HG02852 (cell line): Measurements from ENCODE around the gene ERCC6L.
"Not testable (repeated sequence)": the region's sequence is repeated elsewhere in the genome, so short reads cannot be mapped to it uniquely, and the experiment has no call there.

Source experiments
- ATAC-seq: cut with Tn5 transposase; IDR thresholded peaks from one replicate; pipeline ENCODE4 v1.9.1; 2021; ENCODE audit warnings: mild to moderate bottlenecking, moderate library complexity; ENCODE audit not compliant: unreplicated experiment

ERCC6L gene

GRCh38 chrX:72254816-72255215 is 16.0 kb upstream of the ERCC6L start:
- no peak for ATAC-seq

DNA sequence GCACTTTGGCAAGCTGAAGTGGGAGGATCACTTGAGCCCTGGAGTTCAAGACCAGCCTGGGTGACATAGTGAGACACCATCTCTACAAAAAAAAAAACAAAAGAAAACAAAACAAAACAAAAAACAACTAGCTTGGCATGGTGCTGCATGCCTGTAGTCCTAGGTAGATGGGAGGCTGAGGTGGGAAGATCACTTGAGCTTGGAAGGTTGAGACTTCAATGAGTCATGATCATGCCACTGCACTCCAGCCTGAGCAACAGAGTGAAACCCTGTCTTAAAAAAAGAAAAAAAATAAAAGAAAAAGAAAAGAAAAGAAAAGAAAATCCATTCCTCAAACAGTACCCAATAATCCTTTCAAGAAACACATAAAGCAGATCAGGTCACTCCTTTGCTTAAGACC is 14.9 kb upstream of the ERCC6L start:
- no peak for ATAC-seq

DNA sequence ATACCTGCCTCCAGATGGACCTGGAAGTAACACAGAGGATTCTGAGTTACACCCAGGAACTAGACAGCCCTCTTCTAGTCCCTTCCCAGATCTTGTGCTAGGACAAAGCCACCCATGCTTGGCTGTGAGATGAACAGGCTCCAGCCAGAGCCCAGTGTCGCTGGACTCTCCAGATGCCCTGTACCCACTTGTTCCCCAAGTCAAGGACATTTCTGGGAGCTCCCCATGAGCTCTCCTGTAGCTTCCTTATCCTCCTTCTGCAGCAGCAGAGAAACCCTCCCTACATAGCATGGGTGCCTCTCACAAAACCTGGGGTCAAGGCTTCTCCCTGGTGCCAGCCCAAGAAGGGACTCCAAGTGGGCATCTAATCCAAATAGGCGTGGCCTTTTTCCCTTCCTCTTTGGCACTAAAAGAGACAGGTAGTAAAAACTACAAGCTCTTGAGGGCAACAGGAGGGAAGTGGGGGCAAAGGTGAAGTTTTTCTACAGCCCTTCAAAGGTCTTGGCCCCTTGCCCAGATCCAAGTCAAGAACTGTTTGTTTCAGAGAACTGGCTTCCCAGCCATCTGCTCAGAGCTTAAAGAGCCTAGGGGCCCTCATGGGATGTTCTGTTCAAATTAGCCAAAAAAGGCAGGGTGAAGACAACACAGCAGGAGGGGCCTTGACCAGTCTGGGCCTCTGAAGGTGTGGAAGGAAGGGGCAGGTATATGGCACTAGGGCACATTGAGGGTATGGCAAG is 8.5 kb upstream of the ERCC6L start:
- ATAC-seq, result no peak

DNA sequence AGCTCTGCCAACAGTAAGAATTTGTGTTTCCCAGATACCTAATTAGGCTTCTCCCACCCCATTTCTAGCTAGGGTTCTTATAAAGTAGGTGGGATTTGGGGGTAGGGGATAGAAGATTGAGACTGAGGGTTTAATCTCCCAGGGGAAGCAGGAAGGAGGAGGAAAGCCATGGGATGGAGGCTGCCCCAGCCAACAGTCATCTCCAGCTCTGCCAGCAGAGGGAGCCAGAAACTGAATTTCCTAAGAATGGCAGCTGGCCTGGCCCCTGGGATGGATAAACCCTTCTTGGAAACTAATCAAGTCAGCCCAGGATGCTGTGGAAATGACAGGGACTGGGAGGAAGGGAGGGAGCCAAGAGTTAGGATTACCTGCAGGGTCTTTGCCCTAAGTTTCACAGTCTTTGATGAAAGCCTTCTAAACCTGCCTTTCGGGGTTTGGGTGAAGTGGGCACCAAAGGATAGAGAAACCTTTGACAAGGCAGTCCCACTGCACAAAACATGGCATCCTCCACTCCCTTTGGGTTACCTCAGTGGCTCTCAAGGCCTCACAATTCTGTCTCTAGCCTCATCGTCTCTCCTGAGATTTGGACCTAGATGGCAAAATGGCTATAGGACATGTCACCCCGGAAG is 6.7 kb upstream of the ERCC6L start:
- ATAC-seq, result peak; percentile 61

- no peak for ATAC-seq
Observed at GRCh38 chrX:72243472-72243871, 4.6 kb upstream of the ERCC6L start.

DNA sequence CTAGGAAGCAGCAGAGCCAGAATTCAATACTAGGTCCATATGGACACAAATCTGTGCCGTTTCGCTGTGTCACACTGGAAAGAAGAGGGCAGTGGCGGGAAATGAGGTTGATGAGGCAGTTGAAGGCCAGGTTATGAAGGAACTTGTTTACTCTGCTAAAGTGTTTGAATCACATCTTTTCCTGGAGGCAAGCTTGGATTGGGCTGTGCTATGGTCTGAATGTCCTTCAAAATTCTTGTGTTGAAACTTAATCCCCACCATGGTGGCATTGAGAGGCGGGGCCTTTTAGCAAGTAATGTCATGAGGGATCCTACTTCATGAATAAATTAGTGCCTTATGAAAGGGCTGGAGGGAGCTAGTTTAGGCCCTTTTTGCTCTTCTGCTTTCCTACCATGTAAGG is 2.1 kb upstream of the ERCC6L start:
- no peak for ATAC-seq

- no peak for ATAC-seq
Observed at GRCh38 chrX:72238183-72238582, 644 bp downstream of the ERCC6L start.

- no peak for ATAC-seq
Observed at GRCh38 chrX:72236841-72237240, 2.0 kb downstream of the ERCC6L start.

GRCh38 chrX:72230290-72230689 is 8.5 kb downstream of the ERCC6L start:
- ATAC-seq, result no peak

DNA sequence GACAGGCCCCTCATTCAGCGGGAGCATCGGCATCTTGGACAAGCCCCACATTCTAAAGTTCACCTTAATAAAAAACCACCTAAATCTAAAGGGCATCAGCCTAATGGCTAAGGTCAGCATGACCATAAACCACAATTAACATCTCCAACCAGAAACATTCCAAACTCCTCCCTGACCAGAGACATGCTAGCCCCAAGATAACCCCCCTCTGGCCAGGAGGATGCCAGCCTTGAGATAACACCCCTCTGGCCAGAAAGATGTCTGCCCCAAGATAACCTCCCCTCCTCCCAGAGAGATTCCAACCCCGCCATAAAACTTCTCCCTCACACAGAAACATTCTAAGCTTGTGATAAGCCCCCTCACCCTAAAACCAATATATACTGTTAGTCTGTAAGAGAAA is 18.5 kb downstream of the ERCC6L start:
- ATAC-seq, result not testable (repeated sequence)

DNA sequence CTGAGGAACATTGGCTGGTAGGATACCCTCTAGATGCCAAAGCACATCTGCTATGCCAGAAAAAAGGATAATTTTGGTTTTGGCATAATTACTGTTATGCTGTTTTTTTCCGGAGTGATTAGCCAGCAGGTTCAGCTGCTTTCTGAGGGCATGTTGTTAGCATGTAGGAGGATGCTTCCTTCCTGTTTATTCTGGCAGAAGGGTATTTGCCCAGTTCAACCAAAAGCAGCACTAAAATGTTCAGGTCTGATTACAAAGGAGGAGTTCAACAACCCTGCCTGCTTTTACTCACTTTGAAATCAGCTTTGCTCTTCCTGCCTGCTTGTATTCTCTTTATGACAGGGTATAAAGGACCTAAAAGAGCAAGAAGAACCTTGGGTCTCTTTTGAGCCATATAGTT is 21.9 kb downstream of the ERCC6L start:
- no peak for ATAC-seq

GRCh38 chrX:72208126-72208800 is 30.6 kb downstream of the ERCC6L start:
- no peak for ATAC-seq

- no peak for ATAC-seq
Observed at GRCh38 chrX:72207366-72207765, 31.5 kb downstream of the ERCC6L start.

- no peak for ATAC-seq
Observed at GRCh38 chrX:72205706-72206105, 33.1 kb downstream of the ERCC6L start.

- ATAC-seq, result peak; percentile 67
Observed at GRCh38 chrX:72203421-72203820, 35.4 kb downstream of the ERCC6L start.

- no peak for ATAC-seq
Observed at GRCh38 chrX:72202792-72203401, 35.9 kb downstream of the ERCC6L start.

GRCh38 chrX:72201836-72202536 is 36.8 kb downstream of the ERCC6L start:
- no peak for ATAC-seq

DNA sequence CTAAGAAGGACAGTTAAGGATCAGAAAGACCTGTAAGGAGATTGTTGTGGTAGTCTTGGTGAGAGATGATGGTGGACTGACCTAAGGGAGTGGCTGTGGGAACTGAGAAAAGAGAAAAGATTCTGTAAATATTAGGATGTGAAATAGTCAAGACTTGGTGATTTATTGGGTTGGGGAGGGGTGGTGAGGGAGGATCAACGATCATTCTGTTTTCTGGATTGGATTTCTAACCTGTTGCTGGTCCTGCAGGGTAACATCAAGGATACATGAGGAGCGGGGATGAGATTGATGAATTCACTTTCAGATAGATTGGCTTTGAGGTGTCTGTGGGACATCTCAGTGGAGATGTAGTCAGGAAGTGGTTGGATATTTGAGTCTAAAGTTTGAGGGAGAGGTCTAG is 55.9 kb downstream of the ERCC6L start:
- ATAC-seq, result no peak

DNA sequence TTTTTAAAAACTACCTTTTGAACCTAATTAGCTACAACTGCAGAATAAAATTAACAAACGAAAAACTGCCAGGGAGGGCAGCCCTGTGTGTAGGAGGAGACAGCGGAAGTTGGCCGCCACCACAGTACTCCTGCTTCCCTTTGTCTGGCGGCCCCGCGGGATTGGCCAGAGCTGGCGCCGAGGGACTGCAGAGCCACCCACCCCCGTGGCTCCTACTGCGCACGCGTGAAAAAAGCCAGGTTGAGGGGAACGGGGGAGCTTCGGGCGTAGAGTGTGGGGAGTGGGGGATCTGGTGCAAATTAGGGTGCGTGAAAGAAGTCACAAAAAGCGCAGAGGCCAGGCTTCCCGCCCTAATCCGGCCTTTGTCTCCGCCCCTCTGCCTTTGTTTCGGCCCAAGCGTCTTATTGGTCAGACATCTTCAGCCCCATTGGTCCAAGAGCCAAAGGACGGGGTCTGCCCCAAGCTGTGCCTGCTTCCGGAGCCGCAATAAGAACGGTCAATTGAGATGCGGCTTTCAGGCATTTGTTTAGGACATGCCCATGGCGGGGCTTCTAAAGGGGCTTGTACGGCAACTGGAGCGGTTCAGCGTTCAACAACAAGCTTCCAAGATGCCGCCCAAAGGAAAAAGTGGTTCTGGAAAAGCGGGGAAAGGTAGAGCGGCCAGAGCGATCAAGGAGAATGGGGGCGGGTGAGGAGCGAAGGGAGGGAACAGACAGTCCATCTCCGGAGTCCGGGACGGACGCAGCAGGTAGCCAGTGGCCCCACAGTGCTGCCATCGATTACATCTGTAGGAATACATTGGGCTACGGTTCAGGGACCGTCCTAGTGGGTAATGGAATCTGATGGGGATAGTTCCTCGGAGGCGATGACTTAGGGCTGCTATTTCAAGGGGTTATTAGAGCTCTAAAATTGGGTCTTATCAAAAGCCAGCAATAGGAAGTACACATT is 57.4 kb downstream of the ERCC6L start, which contains the start of gene PIN4:
Gene PIN4, plus strand, starts transcription at position 580 of the 948 bp plus-strand sequence. Its CDS starts 29 bp downstream, at position 609.
- peak; percentile 95 for ATAC-seq

DNA sequence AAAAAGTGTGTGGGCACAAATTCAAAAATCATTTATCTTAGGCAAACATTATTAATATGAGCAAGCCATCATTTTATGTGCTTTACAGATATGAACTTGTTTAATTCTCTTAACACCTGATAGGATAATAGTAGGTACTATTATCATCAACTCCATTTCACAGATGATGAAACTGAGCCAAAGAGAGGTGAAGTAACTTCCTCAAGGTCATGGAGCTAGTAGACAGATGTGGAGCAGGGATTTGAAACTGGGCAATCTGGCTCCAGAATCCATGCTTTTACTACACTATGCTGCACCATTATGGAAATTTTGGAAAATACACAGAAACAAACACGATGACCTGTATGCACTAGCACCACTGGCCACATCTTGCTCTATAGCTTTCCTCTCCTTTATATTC is 58.3 kb downstream of the ERCC6L start:
- no peak for ATAC-seq
